Measurements from ENCODE around the gene SLC37A1. TPM values are rescaled to one million over a fixed set of nuclear protein-coding genes. Genes with fewer than 3 reads are reported as not detected.

The SLC37A1 gene
- total RNA-seq, 1 experiment from 2014 or later = 37.7 TPM

- Histone ChIP-seq H2BK15ac (ENCODE audit: low read depth, low read length) (no peak overlapping the region), H3K23ac (ENCODE audit: insufficient read length, low read depth, low read length) (no peak overlapping the region), H3K79me1 (ENCODE audit: insufficient read depth, low read depth, low read length, poor library complexity, severe bottlenecking) (no peaks in the 10 kb centered on the region), H4K8ac (replicated peaks; ENCODE audit: insufficient read length, low read depth, low read length) (no peak overlapping the region), H2AK5ac (ENCODE audit: insufficient read length, low read length) (no peak overlapping the region), H3K23me2 (ENCODE audit: insufficient read length, low read depth, low read length, poor library complexity, severe bottlenecking) (peaks cover 5% of the 10 kb centered on the region), H3K79me2 (ENCODE audit: insufficient read depth, low read length) (no peaks in the 10 kb centered on the region), H3K27me3 (ENCODE audit: insufficient read depth, low read length) (no peaks in the 10 kb centered on the region), H2AFZ (ENCODE audit: low read length) (no peak overlapping the region), H4K5ac (ENCODE audit: insufficient read length, low read depth, low read length) (no peak overlapping the region), H3K56ac (ENCODE audit: insufficient read length, low read depth, low read length) (no peak overlapping the region), H2BK12ac (ENCODE audit: insufficient read length, low read depth, low read length) (no peak overlapping the region), H3K4ac (ENCODE audit: low read depth, low read length) (no peak overlapping the region), H2BK20ac (ENCODE audit: low read depth, low read length, poor library complexity, severe bottlenecking) (no peak overlapping the region), H3K9ac (ENCODE audit: extremely low read depth, insufficient read length, low read length) (no peak overlapping the region), H3K9me3 (ENCODE audit: control insufficient read depth, low read depth, low read length) (no peaks in the 10 kb centered on the region), H4K20me1 (ENCODE audit: control insufficient read depth, insufficient read depth, insufficient read length) (no peaks in the 10 kb centered on the region), H4K91ac (ENCODE audit: insufficient read length, low read depth, low read length) (no peak overlapping the region), H3K27ac (ENCODE audit: insufficient read length, low read depth, low read length) (no peak overlapping the region), H2BK120ac (ENCODE audit: low read depth, low read length, poor library complexity, severe bottlenecking) (no peak overlapping the region), H3K18ac (ENCODE audit: insufficient read length, low read depth, low read length) (no peak overlapping the region), H2BK5ac (ENCODE audit: insufficient read length, low read length) (no peak overlapping the region), H3K4me1 (ENCODE audit: insufficient read depth, low read length) (no peaks in the 10 kb centered on the region), H3K4me2 (ENCODE audit: insufficient read depth, insufficient read length, low read length) (no peak overlapping the region), H3K14ac (ENCODE audit: insufficient read depth, low read length) (no peak overlapping the region; the same call in 1 of the 2 replicates), H3T11ph (ENCODE audit: low read length) (no peak overlapping the region)
- TF ChIP-seq, protein P1, sequence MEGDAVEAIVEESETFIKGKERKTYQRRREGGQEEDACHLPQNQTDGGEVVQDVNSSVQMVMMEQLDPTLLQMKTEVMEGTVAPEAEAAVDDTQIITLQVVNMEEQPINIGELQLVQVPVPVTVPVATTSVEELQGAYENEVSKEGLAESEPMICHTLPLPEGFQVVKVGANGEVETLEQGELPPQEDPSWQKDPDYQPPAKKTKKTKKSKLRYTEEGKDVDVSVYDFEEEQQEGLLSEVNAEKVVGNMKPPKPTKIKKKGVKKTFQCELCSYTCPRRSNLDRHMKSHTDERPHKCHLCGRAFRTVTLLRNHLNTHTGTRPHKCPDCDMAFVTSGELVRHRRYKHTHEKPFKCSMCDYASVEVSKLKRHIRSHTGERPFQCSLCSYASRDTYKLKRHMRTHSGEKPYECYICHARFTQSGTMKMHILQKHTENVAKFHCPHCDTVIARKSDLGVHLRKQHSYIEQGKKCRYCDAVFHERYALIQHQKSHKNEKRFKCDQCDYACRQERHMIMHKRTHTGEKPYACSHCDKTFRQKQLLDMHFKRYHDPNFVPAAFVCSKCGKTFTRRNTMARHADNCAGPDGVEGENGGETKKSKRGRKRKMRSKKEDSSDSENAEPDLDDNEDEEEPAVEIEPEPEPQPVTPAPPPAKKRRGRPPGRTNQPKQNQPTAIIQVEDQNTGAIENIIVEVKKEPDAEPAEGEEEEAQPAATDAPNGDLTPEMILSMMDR (conservative IDR thresholded peaks at IDR 0.05) = no peak
- Mint-ChIP-seq H3K27ac (0 out of 7 replicates have a peak overlapping the region, but pooled peaks of 1 of the 3 experiments have one; percentile 55), H3K4me1 (peaks cover 15 to 18% of the 10 kb centered on the region in 2 experiments), H3K9me3 (peaks cover 3% of the 10 kb centered on the region in 2 experiments; a peak in 2 of 5 replicates), H3K36me3 (ENCODE audit: insufficient read depth in 1 of 3, low read depth in 3 of 3) (no peaks in the 10 kb centered on the region), H3K27me3 (ENCODE audit: low read depth) (peaks cover 35% of the 10 kb centered on the region), H3K4me3 (no peak overlapping the region)
- DNase-seq = no peak
- WGBS (ENCODE audit: extremely low coverage, insufficient read length, low lambda C conversion rate) = no CpG with 5 or more reads among the region's 13 CpGs
Measured at GRCh38 chr21:42624095-42624790, 110.6 kb downstream of the SLC37A1 start.
